GM21717 (cell line): ENCODE data around the gene ASTL.

Experiments used
- ATAC-seq: cut with Tn5 transposase; IDR thresholded peaks from one replicate; pipeline ENCODE4 v1.9.1; 2021; ENCODE audit warnings: mild to moderate bottlenecking, moderate library complexity; ENCODE audit not compliant: unreplicated experiment

Gene ASTL

DNA sequence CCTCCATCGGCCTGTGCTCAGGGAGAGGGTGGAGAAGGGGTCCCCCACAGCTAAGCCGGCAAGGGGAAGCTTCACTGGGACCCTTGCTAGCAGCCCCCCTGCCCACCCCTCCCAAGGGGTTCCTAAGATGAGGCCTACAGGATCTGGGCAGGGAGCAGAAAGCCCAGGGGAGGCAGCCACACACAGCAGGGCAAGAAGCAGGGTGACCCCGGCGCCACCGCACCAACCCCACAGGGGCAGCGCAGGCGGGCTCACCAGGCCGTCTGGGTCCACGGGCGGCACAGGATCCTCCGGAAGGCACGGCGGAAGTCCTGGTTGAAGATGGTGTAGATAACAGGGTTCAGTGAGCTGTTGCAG, 23.8 kb downstream of the ASTL start:
- no peak for ATAC-seq

- no peak for ATAC-seq
Measured at GRCh38 chr2:96113951-96114350, 24.4 kb downstream of the ASTL start.

DNA sequence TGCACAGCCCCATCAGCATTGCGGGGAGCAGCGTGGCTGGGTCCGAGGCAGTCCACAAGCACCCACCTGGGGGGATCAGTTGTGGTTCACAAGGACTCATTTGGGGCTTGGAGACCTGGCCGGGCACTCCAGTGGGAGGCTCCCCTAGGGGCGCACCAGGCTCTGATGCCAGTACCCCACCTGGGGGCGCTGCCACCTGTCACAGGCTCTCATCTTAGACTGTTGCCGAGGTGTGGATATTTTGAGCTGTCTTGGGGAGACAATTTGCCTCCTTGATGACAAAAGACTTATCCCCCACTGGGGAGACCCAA, 25.0 kb downstream of the ASTL start:
- ATAC-seq: no peak

GRCh38 chr2:96112501-96113366, 25.6 kb downstream of the ASTL start:
- no peak for ATAC-seq

DNA sequence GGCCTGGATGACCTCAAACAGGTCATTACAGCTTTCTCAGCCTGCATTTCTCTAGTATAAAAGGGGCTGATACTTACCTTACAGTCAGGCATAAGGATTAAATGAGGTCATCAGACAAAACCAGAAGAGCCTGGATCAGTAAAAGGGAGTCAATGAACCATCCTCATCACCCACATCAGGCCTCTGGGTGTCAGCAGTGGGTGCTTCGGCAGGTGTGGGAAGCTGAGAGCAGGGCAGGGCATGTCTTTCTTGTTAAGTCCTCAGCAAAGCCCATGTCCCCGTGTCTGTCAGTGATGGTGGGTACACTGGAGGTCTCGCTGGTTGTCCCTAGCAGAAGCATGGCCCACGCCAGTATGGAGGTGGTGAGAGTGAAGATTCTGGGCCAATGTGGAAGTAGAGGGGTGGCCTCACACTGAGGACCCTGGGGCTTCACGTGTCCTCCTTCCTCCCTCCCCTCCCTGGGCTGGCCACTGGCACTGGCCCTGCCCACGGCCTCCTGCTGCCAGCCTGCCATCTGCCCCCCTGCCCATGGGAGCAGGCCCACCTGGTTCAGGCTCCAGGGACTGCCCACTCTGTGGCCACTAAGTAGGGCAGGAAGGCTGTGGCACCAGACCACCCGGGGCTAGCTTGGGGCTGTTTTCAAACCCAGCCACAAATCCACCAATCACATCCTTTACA, 26.3 kb downstream of the ASTL start:
- no peak for ATAC-seq

- ATAC-seq: no peak
Measured at GRCh38 chr2:96111257-96111640, 27.1 kb downstream of the ASTL start.

- ATAC-seq: no peak
Measured at GRCh38 chr2:96110621-96111256, 27.6 kb downstream of the ASTL start.

- no peak for ATAC-seq
Measured at GRCh38 chr2:96109931-96110511, 28.3 kb downstream of the ASTL start.

DNA sequence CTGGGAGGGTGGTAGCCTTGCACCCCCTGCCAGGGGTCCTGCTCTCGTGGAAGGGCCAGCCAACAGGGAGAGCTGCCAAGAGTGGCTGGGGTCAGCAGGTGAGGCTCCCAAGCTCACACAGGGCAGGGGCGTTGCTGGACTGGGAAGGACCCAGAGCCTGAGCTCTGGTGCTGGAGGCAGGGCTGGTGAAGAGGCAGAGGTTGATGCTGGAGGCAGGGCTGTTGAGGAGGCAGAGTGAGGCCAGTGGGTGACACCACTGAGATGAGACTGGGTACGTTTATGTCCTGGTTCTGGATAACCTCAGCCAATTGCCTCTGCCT, 29.0 kb downstream of the ASTL start:
- ATAC-seq: no peak

DNA sequence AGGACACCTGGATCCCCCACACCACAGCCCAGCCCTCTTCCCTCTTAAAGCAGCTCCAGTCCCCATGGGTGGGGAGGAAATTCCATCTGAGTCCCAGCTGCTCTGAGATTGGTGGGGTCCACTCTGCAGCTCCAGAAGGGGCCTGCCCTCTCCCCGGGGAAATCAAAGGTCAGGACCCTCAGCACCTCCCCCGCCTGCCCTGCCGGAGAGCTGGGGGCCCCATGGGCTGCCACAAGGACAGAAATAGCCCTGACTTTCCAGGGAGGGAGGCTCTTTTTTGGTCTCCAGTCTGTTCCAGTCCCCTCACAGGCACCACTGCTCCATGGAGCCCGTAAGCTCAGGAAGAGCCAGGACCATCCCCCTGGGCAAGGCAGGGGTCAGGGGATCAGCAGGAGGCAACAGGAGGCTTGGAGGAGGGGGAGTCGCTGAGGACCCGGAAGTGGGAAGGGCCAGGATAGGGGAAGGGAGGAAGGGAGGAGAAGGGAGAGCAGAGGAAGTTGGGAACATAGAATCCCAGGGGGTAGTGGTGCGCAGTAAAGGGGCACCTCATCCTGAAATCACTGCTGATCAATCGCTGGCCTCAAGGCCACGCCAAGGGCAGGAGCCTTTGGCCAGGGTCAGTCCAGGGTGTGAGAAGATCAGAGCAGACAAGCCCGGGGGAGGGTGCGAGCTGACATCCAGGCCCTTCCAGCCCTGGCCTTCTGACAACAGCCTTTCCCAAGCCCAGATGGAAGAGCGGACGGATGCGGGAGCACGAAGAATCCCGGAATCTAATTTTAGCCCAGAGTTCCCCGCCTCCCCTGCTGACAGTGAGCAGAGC, 29.6 kb downstream of the ASTL start:
- ATAC-seq: no peak

DNA sequence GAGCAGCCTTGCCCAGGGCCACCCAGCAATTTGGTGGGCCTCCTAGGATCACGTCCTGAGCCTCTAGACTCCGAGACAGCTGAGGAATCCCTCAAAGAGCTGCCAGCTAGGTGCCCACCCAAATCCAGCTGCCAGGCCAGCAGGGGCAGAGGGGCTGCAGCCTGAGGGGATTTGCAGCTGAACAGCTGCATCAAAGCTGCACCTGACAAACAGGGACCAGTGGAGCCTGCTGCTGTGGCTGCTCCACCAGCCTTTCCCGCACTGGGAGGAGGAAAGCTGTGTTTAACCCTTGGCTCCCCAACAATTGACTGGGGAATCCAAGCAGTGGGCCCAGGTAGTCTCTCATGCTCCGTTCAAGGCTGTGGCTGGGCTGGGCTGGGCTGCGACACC, 30.2 kb downstream of the ASTL start:
- no peak for ATAC-seq

DNA sequence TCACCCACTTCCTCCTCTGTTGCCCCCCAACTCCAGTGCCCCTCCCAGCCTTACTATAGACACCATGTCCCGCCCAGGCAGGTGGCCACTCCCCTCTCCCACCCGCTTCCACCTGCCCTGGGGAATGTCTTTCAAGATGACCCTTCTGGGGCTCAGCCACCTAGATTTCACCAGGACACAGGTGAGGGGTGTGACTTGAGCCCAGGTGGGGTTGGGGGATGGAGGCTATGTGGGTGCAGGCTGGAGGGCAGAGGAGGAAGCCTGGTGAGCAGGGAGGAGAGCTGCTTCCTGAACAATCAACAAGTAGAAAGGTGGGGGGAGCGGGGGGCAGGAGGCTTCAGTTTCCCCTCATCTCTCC, 30.6 kb downstream of the ASTL start:
- ATAC-seq: no peak

DNA sequence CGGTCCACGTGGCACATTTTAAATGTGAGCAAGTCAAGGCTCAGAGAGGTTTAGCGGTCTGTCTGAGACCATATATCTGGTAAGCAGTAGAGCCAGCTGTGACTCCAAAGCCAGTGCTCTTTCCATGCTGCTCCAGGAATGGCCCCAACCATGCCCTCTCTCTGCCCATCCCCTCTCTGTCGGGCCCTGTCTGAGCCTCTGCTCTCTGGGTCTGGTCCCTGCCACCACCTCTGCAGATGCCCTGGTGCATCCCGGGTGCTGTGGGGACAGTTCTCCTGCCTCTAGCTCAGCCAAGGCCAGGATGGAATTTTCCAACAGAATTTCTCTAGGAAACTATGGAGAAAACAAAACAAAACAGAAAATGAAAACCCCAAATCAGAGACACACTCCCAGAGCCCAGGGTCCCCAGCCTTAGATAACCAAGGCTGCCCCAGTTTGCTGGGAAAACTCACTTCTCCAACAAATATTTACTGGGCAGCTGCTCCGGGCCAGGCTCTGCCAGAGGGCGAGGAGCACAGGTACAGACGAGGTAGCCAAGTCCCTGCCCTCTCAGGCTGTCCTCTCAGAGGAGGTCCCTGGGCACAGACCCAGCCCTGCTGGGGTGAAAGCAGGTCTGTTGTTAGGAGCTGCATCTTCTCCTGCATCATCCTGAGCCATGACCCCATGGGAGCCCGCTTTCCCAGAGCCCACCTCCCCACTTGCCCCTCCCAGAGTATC, 31.2 kb downstream of the ASTL start:
- ATAC-seq: no peak

DNA sequence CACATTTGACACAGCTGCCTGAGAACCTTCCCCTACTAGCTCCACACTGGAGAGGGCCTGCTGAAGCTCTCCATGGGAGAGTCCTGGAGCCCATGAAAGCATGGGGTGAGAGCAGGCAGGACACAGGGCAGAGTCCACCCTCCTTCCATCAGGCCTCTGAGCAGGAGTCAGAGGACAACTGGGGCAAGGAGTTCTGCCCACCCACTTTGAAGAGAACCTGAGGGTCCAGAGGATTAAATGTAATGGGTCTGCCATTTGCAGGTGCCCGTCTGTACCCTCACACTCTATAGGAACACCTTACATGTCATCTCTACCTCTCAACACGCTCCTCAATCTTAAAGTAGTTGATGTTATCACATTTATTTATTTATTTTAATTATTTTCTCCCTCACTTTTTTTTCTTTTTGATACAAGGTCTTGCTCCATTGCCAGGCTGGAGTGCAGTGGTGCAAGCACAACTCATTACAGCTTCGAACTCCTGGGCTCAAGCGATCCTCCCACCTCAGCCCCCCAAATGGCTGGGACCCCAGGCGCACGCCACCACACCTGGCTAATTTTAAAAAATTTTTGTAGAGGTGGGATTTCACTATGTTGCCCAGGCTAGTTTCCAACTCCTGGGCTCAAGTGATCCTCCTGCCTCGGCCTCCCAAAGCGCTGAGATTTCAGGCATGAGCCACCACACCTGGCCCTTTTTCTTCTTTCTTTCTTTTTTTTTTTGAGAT, 32.1 kb downstream of the ASTL start:
- ATAC-seq: no peak

GRCh38 chr2:96105152-96105915, 33.0 kb downstream of the ASTL start:
- no peak for ATAC-seq

DNA sequence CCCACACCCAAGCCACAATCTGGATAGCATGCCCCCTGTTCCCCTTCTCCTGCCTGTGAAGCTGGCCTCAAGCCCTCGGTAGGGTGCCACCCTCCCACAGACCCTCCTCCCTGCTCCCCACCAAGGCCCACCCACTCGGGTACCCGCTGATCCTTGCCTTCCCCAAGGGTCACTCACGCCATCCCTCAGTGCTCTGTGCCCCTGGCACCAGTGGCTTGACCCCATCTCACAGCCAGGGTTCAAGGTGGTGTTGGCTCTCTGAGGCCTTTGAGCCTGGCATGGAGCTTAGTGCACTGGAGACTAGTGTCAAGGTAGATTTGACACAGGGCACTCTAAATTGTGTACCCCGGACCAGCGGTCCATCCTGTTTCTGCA, 33.8 kb downstream of the ASTL start:
- ATAC-seq: no peak

DNA sequence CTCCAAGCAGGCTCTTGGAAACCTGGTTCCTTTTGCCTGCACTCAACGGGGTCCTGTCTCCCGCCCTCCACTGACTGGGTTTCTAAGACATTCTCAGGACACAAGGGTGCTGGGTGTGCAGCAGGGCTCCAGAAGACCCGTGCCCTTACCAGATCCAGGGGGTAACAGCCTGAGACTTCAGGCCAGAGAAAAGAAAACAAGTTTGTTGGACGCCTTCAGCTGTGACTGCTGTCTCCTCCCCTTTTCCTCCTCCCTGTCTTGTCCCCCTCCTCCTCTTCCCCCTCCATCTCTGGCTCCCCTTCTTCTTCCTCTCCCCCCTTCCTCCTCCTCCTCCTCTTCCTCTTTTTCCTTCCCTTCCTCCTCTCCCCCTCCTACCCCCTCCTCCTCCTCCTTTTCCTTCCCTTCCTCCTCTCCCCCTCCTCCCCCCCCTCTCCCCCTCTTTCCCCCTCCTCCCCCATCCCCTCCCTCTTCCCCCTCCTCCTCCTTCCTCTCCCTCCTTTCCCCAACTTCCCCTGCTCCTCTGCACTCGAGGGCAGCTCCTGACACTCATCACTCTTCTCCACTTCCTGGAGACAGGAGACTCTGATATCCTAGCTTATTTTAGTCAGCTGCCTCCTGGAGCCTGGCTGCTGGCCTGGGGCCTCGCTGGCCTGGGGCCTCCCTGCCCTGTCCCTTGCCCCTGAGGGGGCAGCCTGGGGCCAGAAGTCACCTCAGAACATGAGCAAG, 34.4 kb downstream of the ASTL start:
- no peak for ATAC-seq

- no peak for ATAC-seq
Measured at GRCh38 chr2:96103187-96103601, 35.1 kb downstream of the ASTL start.
